Measurements from ENCODE around the gene TARP.
"Not testable (repeated sequence)": the region's sequence is repeated elsewhere in the genome, so short reads cannot be mapped to it uniquely, and the experiment has no call there.

The TARP gene

DNA sequence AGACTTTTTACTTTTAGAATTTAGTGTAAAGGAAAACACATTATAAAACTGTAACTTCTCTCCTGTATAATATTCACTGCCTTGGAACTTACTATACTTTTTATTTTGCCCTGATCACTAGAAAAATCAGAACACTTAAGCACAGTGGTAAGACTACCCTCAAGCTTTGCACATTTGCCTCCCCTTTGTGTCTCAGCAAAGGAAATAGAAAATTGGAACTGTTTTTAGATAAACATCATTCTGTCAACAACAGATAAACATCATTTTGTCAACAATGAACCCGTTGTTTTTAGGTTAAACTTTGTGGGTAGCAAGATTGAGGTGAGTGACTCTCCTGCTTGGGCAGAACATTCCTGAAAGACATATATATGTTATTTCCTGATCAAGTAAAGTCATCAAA lies 8.8 kb downstream of the TARP start:
- not testable (repeated sequence) for DNase-seq (ENCODE audit: low spot score in 2 of 2); FAIRE-seq

DNA sequence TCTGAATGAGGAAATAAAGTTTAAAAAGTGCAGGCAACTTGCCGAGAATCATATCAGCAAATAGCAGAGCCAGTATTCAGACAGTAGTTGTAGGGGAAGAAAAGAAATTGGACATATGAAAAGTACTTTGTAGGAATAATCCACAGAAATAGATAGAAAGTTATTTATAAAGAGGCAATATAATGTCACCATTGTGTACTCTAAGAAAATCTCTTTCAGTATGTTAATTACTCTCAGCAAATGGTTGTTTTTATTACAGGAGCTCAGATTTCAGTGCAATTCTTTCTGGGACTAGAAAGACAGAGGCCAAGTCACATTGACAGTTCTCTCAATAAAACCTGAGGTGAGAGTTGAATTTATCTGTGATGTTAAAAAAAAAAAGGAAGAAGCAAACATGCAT lies 10.2 kb downstream of the TARP start:
- DNase-seq (ENCODE audit: low spot score in 2 of 2); FAIRE-seq: not testable (repeated sequence)

DNA sequence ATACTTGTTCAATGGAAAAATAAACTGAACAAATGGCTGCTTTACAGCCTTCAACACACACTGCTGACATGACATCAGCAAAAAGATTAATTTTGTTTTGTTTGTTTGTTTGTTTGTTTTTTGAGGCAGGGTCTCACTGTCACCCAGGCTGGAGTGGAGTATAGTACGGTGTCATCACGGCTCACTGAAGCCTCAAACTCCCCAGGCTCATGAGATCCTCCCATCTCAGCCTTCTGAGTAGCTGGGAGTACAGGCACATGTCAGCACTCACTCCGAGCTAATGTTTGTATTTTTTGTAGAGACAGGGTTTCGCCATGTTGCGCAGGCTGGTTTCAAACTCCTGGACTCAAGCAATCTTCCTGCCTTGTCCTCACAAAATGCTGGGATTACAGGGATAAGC lies 10.9 kb downstream of the TARP start:
- FAIRE-seq (no peak), DNase-seq (ENCODE audit: low spot score in 2 of 2) (no peak)

DNA sequence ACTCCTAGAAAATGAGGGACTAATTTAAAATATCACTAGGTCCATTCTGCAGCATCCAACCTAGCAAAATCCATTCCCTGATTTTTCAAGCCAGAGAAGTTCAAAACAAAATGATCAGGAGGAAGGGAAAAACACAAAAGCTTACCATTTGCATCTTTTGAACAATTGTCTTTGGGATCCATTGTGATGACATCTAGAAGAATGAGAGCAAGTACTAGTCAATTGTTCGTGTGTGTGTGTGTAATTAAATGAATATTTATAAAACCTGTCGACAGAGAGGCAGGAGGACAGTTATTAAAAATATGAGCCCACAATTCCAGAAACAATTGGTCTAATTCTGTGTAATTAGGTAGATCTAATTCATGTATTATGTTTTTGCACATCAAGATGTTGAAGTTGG lies 11.4 kb downstream of the TARP start:
- not testable (repeated sequence) for DNase-seq (ENCODE audit: low spot score in 2 of 2); FAIRE-seq

DNA sequence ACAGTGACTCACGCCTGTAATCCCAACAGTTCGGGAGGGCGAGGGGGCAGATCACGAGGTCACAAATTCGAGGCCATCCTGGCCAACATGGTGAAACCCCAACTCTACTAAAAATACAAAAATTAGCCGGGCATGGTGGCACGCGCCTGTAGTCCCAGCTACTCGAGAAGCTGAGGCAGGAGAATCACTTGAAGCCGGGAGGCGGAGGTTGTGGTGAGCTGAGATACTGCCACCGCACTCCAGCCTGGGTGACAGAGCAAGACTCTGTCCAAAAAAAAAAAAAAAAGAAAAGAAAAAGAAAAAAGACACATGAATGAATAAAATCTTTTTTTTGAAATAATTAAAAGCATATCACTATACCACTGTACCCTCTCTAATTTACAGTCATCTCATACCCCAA lies 11.8 kb downstream of the TARP start:
- DNase-seq (ENCODE audit: low spot score in 2 of 2); FAIRE-seq: not testable (repeated sequence)

DNA sequence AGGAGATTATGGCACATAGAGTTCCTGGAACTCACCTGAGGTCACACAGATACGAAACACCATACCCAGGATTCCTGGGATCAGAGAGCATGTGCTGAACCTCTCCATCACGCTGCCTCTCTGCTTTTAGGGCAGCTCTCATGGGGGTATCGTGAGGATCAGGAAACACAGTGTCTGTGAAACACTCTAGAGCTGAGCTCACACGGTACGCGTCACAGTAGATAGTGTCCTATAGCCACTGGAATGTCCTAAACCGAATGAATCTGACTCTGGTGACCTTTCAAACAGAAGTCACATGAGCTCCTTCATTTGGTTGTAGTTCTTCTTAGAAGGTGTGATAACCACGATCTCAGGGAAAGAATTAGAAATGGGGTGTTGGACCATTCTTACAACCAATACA lies 14.3 kb downstream of the TARP start:
- FAIRE-seq; DNase-seq (ENCODE audit: low spot score in 2 of 2): not testable (repeated sequence)

DNA sequence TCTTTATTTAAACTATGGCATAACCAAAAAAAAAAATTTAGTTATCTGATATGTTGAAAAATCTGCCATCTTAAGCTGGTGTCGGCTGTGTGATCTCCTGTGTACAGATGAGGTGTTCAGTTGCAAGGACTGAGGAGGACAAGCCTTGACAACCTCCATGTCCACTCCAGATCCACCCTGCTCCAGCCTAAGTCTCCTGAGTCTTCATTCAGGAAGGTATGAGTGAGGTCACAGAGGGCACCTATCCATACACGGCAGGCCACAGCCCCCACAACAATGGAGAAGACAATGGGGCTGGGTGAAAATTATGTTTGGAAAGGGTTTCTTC lies 16.1 kb downstream of the TARP start:
- DNase-seq (ENCODE audit: low spot score in 2 of 2): no peak
- FAIRE-seq: no peak

DNA sequence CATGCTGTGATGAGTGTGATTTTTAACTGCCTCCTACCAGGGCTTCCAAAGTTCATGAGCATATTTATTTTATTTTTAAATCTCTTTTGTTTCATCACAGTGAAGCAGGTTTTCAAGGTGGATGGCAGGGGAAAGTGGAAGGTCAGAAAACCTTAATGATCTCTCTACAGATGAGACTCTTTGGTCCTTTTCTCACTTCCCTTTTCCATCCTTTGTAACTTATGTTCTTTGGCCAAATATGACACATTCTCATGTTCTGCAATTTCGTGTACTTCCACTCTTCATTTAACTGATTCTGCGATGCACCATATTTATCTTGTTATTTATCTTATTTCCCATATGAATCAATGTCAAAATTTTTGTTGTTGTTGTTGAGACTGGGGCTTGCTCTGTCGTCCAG lies 23.6 kb downstream of the TARP start:
- not testable (repeated sequence) for FAIRE-seq; DNase-seq (ENCODE audit: low spot score in 2 of 2)

DNA sequence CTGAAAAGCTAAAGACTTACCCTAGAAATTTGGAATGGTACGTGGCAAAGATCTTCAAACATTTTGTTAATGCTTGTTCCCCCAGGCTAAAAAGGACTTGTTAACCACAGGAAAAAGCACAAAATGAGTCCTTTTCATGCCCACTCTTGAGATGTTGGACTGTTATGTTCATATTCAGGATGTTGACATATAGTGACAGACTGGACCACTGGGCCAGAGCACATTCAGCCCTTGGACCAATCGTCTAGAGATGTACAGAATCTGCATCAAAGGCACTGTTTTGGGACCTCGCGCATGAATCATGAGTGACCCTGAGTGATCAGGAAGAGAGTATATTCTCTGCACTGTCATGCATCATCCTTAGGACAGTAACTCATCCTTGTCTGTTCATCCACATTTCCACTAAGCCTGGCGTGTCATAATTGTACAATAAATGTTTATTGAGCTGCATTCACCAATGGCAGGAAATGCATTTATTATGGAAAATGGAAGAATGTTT lies 25.3 kb downstream of the TARP start:
- FAIRE-seq: no peak

DNA sequence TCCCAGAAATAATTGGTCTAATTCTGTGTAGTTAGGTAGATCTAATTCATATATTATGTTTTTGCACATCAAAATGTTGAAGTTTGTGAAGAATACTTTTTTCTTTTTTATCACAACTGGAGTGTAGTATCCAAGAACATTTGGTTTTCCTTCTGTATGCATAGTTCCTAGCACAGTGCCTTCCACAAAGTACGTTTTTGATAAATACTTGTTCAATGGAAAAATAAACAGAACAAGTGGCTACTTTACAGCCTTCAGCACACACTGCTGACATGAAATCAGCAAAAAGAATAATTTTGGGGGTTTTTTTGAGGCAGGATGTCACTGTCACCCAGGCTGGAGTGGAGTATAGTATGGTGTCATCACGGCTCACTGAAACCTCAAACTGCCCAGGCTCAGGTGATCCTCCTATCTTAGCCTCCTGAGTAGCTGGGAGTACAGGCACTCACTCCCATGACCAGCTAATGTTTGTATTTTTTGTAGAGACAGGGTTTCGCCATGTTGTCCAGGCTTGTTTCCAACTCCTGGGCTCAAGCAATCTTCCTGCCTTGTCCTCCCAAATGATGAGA lies 27.9 kb downstream of the TARP start:
- DNase-seq (ENCODE audit: low spot score in 2 of 2) (no peak), FAIRE-seq (no peak)

More for the DNA sequence above, 25.3 kb downstream of the TARP start:
- no peak for DNase-seq (ENCODE audit: low spot score in 2 of 2)

DNA sequence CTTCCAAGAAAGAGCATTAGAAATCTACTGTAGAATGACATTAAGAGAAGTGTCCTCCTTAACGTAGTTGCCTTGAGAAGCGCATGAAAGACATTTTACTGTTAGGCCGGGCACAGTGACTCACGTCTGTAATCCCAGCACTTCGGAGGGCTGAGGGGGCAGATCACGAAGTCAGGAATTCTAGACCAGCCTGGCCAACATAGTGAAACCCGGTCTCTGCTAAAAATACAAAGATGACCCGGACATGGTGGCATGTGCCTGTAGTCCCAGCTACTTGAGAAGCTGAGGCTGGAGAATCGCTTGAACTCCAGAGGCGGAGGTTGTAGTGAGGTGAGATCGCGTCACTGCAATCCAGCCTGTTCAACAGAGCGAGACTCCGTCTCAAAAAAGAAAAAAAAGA lies 28.9 kb downstream of the TARP start:
- no peak for FAIRE-seq
- no peak for DNase-seq (ENCODE audit: low spot score in 2 of 2)

DNA sequence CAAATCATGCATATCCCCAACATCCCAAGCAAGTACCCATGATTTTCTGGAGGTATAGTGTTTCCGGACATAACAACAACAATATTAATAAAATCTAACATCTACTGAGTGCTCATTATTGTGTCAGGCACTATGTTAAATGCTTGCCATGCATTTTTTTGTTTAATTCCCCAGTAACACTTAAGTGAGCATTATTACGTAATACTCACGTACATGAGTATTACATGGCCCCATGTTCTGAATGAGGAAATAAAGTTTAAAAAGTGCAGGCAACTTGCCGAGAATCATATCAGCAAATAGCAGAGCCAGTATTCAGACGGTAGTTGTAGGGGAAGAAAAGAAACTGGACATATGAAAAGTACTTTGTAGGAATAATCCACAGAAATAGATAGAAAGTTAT lies 30.1 kb downstream of the TARP start:
- not testable (repeated sequence) for DNase-seq (ENCODE audit: low spot score in 2 of 2); FAIRE-seq

DNA sequence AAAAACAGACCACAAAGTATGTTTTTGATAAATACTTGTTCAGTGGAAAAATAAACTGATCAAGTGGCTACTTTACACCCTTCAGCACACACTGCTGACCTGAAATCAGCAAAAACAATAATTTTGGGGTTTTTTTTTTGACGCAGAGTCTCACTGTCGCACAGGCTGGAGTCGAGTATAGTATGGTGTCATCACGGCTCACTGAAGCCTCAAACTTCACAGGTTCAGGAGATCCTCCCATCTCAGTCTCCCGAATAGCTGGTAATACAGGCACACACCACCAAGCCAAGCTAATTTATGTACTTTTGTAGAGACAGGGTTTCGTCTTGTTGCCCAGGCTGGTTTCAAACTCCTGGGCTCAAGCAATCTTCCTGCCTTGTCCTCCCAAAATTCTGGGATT lies 30.6 kb downstream of the TARP start:
- DNase-seq (ENCODE audit: low spot score in 2 of 2): no peak
- no peak for FAIRE-seq

DNA sequence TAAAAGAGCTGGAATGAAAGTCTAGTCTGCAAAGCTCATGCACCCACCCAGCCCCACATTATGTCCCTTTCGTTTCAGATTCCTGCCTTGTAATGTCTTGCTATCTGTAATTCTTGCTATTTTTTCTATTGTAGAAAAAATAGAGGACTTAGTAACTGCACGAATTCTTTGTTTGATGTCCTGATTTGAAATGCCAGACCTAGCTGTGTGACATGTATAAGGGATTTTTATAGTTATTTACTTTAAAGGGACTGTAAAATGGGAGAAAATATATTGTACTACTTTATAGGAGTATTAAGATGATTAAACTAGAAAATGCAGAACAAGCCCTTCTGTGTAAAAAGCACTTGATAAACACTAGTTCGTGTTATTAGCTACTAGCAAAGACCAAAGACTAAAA lies 32.4 kb downstream of the TARP start:
- FAIRE-seq (no peak), DNase-seq (ENCODE audit: low spot score in 2 of 2) (no peak)

DNA sequence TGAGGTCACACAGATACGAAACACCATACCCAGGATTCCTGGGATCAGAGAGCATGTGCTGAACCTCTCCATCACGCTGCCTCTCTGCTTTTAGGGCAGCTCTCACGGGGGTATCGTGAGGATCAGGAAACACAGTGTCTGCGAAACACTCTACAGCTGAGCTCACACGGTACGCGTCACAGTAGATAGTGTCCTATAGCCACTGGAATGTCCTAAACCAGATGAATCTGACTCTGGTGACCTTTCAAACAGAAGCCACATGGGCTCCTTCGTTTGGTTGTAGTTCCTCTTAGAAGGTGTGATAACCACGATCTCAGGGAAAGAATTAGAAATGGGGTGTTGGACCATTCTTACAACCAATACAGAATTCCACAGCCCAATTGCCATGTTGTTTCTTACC lies 34.3 kb downstream of the TARP start:
- not testable (repeated sequence) for FAIRE-seq; DNase-seq (ENCODE audit: low spot score in 2 of 2)

DNA sequence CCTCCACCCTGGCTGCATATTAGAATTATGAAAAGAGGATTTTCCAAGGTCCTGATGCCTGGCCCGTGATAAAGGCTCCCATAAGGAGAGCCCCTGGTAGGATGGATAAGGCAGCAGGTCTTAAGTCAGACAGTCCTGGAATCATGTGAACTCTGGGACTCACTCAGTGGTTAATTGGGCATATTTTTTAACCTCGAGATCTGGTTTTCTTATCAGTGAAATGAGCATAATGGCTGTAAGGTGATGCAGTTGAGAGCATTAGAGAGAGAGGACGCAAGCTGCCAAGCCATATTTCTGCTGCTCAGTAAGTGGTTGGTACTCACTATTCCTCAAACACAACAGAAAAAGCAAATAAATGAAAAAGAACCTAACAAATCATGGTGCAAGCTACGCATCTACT lies 37.8 kb downstream of the TARP start:
- no peak for FAIRE-seq
- DNase-seq (ENCODE audit: low spot score in 2 of 2): no peak

DNA sequence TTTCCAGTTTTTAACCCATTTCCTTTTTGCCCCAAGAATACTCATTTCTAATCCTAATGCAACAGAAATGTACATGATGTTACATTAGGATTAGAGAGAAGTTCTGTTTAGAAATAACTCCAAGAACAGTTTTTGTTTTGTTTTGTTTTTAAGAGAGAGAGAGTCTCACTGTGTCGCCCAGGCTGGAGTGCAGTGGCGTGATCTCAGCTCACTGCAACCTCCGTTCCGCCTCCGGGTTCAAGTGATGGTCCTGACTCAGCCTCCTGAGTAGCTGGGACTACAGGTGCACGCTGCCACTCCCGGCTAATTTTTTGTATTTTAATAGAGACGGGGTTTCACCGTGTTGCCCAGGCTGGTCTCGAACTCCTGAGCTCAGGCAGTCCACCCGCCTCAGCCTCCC lies 38.7 kb downstream of the TARP start:
- FAIRE-seq; DNase-seq (ENCODE audit: low spot score in 2 of 2): not testable (repeated sequence)

DNA sequence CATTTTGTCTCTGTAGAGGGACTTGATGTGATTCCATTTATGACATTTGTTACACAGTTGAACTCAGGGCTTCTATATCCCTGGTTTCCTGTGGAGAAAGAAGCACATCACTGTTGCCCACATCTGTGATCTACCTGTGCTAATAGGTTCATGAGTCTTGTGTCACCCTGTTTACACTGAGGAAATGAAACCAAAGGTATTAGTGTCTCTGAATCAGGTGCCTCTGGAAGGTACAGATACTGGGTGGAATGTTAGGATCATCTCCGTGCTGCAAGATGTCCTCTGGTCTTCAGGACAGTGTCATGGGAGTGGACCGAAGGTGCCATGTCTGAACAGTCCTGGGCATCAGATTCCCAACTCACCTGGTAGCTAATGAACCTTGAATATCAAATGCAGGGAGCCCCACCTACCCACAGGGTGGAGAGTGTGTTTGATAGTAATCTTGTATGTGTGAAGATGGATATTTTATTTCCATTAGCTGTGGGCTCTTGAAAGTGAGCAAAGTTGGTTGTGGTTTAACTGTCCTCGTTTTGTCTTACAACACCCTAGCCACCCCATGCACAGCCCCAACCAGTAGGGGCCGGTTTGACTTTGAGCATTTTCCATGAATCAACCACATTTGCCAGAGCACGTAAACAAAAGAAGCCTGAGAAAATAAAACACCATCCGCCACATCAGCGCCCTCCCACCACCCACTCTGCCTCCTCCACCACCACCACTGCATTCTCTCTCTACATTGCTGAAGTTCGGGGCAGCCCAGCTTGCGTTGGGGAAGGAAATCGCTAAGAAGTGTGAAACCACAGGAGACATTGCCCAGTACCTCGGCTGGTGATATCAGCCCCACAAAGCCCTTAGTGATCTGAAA lies 40.7 kb downstream of the TARP start:
- no peak for FAIRE-seq
- DNase-seq (ENCODE audit: low spot score in 2 of 2): no peak

DNA sequence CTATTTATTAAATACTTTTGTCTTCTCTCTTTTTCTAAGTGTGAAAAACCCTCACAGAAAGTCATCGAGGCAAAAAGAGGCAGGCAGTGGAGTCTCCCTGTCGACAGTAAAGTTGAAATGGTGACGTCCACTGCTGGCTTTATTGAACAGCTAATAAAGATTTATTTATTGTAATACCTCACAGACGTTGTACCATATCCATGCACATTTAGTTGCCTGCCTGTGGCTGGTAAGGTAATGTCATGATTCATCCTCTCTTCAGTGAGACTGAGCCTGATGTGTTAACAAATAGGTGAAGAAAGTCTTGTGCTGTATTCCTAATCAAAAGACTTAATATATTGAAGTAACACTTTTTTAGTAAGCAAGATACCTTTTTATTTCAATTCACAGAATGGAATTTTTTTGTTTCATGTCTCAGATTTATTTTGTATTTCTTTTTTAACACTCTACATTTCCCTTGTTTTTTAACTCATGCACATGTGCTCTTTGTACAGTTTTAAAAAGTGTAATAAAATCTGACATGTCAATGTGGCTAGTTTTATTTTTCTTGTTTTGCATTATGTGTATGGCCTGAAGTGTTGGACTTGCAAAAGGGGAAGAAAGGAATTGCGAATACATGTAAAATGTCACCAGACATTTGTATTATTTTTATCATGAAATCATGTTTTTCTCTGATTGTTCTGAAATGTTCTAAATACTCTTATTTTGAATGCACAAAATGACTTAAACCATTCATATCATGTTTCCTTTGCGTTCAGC lies 43.4 kb downstream of the TARP start:
- FAIRE-seq (no peak), DNase-seq (ENCODE audit: low spot score in 2 of 2) (no peak)

DNA sequence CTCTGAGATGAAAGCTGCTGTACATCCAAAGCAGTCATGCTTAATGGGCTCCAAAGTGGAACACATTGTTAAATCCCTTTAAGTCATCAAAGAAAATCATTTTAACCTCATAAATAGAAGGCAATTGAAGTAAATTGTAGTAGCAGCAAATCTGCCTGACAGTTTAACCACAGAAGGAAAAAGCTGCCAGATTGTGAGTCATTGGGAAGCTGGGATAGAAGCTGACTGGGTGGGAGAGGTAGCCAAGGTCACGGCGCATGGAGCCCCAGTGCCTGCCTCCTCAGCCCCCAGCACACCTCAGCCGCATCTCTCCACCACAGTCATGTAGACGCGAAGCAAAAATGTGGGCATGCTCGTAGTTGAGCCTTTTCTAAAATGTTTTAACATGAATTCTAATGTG lies 44.0 kb downstream of the TARP start:
- no peak for DNase-seq (ENCODE audit: low spot score in 2 of 2)
- FAIRE-seq: no peak

DNA sequence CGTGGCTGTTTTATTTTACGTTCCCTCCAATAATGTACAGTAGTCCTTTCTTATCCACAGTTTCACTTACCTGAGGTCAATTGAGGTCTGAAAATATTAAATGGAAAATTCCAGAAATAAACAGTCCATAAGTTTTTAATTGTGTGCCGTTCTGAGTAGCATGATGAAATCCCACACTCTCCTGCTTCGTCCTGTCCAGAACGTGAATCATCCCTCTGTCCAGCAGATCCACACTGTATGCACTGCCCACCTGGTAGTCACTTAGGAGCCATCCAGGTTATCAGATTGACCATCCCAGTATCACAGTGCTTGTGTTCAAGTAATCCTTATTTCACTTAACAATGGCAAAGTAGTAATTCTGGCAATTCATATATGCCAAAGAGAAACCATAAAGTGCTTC lies 49.0 kb downstream of the TARP start:
- no peak for FAIRE-seq

More for the DNA sequence above, 49.0 kb downstream of the TARP start:
- DNase-seq (ENCODE audit: low spot score in 2 of 2): no peak
